ENCODE data around the gene SIL1. TPM values are rescaled to one million over a fixed set of nuclear protein-coding genes. Genes with fewer than 3 reads are reported as not detected.

SIL1 gene
- total RNA-seq, 1 experiment from 2014 or later, result 22.0 TPM

DNA sequence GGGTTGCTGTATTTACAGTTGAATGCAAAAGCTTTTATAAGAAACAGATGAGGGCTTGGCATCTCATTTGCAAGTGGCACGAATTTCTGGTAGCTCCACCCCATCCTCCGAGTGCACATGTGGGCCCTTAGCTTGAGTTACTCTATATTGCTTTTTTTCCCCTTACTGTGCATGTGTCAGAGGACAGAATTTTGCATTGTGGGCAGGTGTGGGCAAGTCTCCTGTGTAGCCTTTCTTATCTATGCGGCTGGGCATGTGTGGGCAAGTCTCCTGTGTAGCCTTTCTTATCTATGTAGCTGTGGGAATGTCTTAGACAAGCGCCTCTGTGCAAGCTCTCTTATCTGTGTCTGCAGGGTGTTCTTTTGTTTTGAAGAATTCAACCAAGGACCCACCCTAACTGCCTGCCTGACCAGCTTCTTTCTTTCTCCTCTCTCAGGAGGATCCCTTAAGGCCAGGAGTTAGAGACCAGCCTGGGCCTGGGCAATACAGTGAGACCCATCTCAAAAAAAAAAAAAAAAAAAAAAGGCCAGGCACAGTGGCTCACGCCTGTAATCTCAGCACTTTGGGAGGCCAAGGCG, 34.1 kb upstream of the SIL1 start:
- H3K27ac ChIP-seq (ENCODE audit: low read depth, low read length, poor library complexity, severe bottlenecking), result no peak overlapping the region
- no peaks in the 10 kb centered on the region for H3K4me1 ChIP-seq (ENCODE audit: insufficient read depth, low read length, poor library complexity, severe bottlenecking)
- no peak for DNase-seq (ENCODE audit: low spot score)
- ChIA-PET CTCF (no interaction called here), POLR2A (ENCODE audit: low non-redundant PET) (no interaction called here)
- intact Hi-C loops (cut with micrococcal nuclease; ENCODE audit: unreplicated experiment), result no loop called here
- H3K36me3 ChIP-seq (ENCODE audit: insufficient read depth, low read length, poor library complexity, severe bottlenecking), result no peaks in the 10 kb centered on the region
- no peak for TF ChIP-seq CTCF (conservative IDR thresholded peaks at IDR 0.05; ENCODE audit: low read depth, low read length)
- no peak for TF ChIP-seq EZH2 (IDR thresholded peaks at IDR 0.05; ENCODE audit: borderline replicate concordance, low read depth, low read length, poor library complexity, severe bottlenecking)
- no TSS peak for BruUV-seq (replicated peaks)
- H3K9me3 ChIP-seq (ENCODE audit: low read depth, low read length, poor library complexity, severe bottlenecking), result no peaks in the 10 kb centered on the region
- no peaks in the 10 kb centered on the region for H3K27me3 ChIP-seq (replicated peaks; ENCODE audit: insufficient read depth, low read depth, low read length, poor library complexity)
- H3K4me3 ChIP-seq (ENCODE audit: low read depth, low read length, poor library complexity, severe bottlenecking), result no peak overlapping the region

DNA sequence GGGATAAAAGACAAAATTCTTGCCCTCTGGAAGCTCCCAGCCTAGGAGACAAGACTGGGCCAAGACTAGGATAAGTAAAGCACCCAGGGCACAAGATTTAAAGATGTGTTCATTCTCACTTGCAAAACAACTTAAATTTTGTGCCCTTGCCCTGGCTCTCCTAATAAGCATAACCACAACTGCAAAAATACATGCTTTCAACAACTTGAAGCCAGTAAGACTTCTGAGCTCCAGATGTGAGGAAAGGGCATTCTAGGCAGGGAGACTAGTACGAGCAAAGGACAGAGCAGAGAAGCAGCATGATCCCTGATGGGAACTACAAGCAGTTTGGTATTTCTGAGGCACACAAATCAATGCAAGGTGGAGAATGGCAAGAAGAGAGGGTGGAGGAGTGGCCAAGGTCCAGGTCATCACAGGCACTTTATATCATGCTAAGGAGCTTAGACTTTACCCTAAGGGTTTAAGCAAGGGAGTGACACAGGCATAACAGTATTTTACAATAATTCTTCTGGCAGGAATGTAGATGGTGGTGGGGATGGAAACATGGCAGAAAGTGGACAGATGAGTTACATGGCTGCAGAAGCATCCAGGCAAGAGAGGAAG, 30.1 kb upstream of the SIL1 start:
- Histone ChIP-seq H3K4me3 (ENCODE audit: low read depth, low read length, poor library complexity, severe bottlenecking) (no peak overlapping the region), H3K4me1 (ENCODE audit: insufficient read depth, low read length, poor library complexity, severe bottlenecking) (no peaks in the 10 kb centered on the region), H3K27me3 (replicated peaks; ENCODE audit: insufficient read depth, low read depth, low read length, poor library complexity) (no peaks in the 10 kb centered on the region), H3K27ac (ENCODE audit: low read depth, low read length, poor library complexity, severe bottlenecking) (no peak overlapping the region), H3K36me3 (ENCODE audit: insufficient read depth, low read length, poor library complexity, severe bottlenecking) (no peaks in the 10 kb centered on the region), H3K9me3 (ENCODE audit: low read depth, low read length, poor library complexity, severe bottlenecking) (no peaks in the 10 kb centered on the region)
- ChIA-PET POLR2A (ENCODE audit: low non-redundant PET) (no interaction called here), CTCF (interaction anchor here (0.5 kb wide), 1 partner anchor 16 kb away, joined by 14 read pairs; no protein-coding TSS in a partner anchor)
- TF ChIP-seq EZH2 (IDR thresholded peaks at IDR 0.05; ENCODE audit: borderline replicate concordance, low read depth, low read length, poor library complexity, severe bottlenecking) (no peak), CTCF (conservative IDR thresholded peaks at IDR 0.05; ENCODE audit: low read depth, low read length) (no peak)
- no peak for DNase-seq (ENCODE audit: low spot score)
- intact Hi-C loops (cut with micrococcal nuclease; ENCODE audit: unreplicated experiment), result no loop called here
- no TSS peak for BruUV-seq (replicated peaks)

- CTCF ChIA-PET, result no interaction called here
- no peak overlapping the region for H3K27ac ChIP-seq (ENCODE audit: low read depth, low read length, poor library complexity, severe bottlenecking)
- DNase-seq (ENCODE audit: low spot score), result no peak
- intact Hi-C loops (cut with micrococcal nuclease; ENCODE audit: unreplicated experiment), result no loop called here
- no peak for TF ChIP-seq EZH2 (IDR thresholded peaks at IDR 0.05; ENCODE audit: borderline replicate concordance, low read depth, low read length, poor library complexity, severe bottlenecking)
- no peak for TF ChIP-seq CTCF (conservative IDR thresholded peaks at IDR 0.05; ENCODE audit: low read depth, low read length)
- no TSS peak for BruUV-seq (replicated peaks)
- H3K4me3 ChIP-seq (ENCODE audit: low read depth, low read length, poor library complexity, severe bottlenecking), result no peak overlapping the region
- no peaks in the 10 kb centered on the region for H3K9me3 ChIP-seq (ENCODE audit: low read depth, low read length, poor library complexity, severe bottlenecking)
- no peaks in the 10 kb centered on the region for H3K27me3 ChIP-seq (replicated peaks; ENCODE audit: insufficient read depth, low read depth, low read length, poor library complexity)
- POLR2A ChIA-PET (ENCODE audit: low non-redundant PET), result no interaction called here
- H3K36me3 ChIP-seq (ENCODE audit: insufficient read depth, low read length, poor library complexity, severe bottlenecking), result no peaks in the 10 kb centered on the region
- H3K4me1 ChIP-seq (ENCODE audit: insufficient read depth, low read length, poor library complexity, severe bottlenecking), result peaks cover 3% of the 10 kb centered on the region
Observed at GRCh38 chr5:139226131-139226530, 28.0 kb upstream of the SIL1 start.
